Kidney epithelial cell (primary cell): ENCODE data around the gene PSMB3. TPM values are rescaled to one million over a fixed set of nuclear protein-coding genes. Genes with fewer than 3 reads are reported as not detected.

ENCODE experiments used
- DNase-seq: peaks from one replicate; pipeline ENCODE4 v3.0.0-alpha.2; 2010; ENCODE audit warnings: low read depth
- H3K27me3 ChIP-seq: 2 replicates; pipeline ENCODE4 v1.6.0; 2011; ENCODE audit warnings: low read length; ENCODE audit not compliant: control insufficient read depth, insufficient read depth
- H3K36me3 ChIP-seq: 2 replicates; pipeline ENCODE4 v1.5.1; 2011; ENCODE audit warnings: low read length; ENCODE audit not compliant: control insufficient read depth, insufficient read depth
- H3K4me3 ChIP-seq: 2 replicates; pipeline ENCODE4 v1.5.1; 2011; ENCODE audit warnings: low read depth, mild to moderate bottlenecking, control low read depth, low read length
- total RNA-seq: library from RNA; depleted of rRNA; stranded (reverse); fragments of >200 nt; gene quantifications from 2 replicates; pipeline ENCODE4 v1.2.3, GENCODE V29; 2015
- TF ChIP-seq, protein P1 (sequence below): IDR thresholded peaks from 2 replicates; pipeline ENCODE4 v1.5.1; 2011; ENCODE audit warnings: mild to moderate bottlenecking, moderate library complexity, low read length, control low read depth, inconsistent platforms; ENCODE audit not compliant: insufficient read depth, poor library complexity, severe bottlenecking

PSMB3 gene
- total RNA-seq, 1 donor from 2014 or later = 166 TPM

DNA sequence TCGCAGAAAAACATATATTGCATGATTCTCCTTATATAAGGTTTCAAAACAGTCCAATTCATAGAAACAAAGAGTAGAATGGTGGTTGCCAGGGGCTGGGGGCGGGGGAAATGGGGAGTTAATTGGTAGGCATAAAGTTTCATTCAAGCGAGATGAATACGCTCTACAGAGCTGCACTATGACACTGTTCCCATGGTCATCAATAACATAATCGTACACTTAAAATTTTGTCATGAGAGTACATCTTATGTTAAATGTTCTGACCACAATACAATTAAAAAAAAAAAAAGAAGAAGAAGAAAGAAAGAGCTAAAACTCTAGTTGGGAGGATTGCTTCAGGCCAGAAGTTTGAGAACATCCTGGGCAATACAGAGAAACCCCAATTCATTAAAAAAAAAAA is 41.7 kb downstream of the PSMB3 start:
- H3K27me3 ChIP-seq = no peaks in the 10 kb centered on the region
- H3K36me3 ChIP-seq = no peaks in the 10 kb centered on the region
- TF ChIP-seq, protein P1, sequence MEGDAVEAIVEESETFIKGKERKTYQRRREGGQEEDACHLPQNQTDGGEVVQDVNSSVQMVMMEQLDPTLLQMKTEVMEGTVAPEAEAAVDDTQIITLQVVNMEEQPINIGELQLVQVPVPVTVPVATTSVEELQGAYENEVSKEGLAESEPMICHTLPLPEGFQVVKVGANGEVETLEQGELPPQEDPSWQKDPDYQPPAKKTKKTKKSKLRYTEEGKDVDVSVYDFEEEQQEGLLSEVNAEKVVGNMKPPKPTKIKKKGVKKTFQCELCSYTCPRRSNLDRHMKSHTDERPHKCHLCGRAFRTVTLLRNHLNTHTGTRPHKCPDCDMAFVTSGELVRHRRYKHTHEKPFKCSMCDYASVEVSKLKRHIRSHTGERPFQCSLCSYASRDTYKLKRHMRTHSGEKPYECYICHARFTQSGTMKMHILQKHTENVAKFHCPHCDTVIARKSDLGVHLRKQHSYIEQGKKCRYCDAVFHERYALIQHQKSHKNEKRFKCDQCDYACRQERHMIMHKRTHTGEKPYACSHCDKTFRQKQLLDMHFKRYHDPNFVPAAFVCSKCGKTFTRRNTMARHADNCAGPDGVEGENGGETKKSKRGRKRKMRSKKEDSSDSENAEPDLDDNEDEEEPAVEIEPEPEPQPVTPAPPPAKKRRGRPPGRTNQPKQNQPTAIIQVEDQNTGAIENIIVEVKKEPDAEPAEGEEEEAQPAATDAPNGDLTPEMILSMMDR = no peak
- no peak overlapping the region for H3K4me3 ChIP-seq
- no peak for DNase-seq

DNA sequence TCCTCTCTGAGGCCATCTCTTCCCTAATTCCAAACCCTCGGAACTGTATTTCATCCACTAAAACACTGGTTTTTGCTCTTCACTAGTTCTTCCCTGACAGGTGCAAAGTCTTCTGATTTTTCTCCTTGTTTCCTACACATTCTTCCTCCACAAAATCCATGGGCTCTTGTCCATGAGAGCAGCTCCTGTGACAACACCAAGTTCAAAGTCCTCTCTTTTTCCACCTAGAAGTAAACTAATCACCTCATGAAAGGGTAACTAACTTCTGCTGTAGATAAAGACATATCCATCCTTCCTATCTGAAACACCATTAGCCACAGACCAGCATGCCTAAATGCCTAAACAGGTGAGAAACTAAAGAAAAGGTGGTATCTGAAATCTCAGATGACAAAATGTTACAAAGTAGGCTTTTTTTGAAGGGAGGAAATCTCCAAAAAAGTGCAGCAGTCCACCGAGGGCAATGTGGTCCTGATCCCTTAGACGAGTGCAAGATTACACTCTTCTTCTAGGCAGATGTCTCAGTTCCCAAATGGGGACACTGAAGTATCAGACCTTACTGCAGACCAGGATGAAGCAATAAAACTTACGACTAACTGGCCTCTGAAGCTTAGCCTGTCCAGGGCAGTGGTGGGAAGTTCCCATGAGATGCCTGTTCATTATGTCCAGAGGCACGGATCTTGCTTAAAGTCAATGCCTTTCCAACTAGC is 44.1 kb downstream of the PSMB3 start:
- H3K4me3 ChIP-seq = no peak overlapping the region

DNA sequence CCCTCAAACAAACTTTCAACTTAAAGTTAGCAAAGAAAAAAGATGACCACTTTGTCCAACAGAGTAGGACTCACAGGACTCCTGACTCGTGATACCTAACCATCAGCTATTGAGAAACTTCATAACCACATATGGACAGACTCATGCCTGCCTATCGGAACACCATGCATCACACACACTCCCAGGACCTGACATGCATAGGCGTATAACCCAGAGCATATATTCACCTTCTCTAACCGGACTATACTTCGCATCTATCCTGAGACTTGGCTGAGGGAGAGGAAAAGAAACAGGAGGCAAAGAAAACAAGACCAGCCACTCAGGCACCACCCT is 44.6 kb downstream of the PSMB3 start:
- Histone ChIP-seq H3K27me3 (no peaks in the 10 kb centered on the region), H3K36me3 (no peaks in the 10 kb centered on the region), H3K4me3 (no peak overlapping the region)
- TF ChIP-seq, protein P1 = no peak
- no peak for DNase-seq

More for the DNA sequence above, 44.1 kb downstream of the PSMB3 start:
- H3K27me3 ChIP-seq = no peaks in the 10 kb centered on the region
- no peak for DNase-seq
- TF ChIP-seq, protein P1 = no peak
- H3K36me3 ChIP-seq = no peaks in the 10 kb centered on the region

DNA sequence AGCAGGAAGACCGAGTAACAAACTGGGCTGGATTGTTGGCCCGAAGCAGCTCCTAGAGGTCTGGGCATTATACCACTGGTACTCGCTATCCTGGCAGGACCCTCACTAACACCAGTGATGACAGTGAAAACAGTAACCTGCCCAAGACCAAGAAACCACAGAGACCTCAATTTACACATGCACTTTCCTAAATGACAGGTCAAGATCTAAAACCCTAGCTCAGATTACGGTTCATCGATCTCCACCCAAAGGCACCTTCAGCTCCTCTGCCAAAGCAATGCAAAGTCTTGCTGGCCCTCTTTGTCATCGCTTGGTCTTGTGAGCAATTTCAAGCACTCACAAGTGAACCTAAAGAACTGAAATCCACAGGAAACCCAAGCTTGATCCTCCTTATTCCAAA is 45.3 kb downstream of the PSMB3 start:
- Histone ChIP-seq H3K36me3 (no peaks in the 10 kb centered on the region), H3K4me3 (no peak overlapping the region), H3K27me3 (no peaks in the 10 kb centered on the region)
- TF ChIP-seq, protein P1 = no peak
- no peak for DNase-seq

DNA sequence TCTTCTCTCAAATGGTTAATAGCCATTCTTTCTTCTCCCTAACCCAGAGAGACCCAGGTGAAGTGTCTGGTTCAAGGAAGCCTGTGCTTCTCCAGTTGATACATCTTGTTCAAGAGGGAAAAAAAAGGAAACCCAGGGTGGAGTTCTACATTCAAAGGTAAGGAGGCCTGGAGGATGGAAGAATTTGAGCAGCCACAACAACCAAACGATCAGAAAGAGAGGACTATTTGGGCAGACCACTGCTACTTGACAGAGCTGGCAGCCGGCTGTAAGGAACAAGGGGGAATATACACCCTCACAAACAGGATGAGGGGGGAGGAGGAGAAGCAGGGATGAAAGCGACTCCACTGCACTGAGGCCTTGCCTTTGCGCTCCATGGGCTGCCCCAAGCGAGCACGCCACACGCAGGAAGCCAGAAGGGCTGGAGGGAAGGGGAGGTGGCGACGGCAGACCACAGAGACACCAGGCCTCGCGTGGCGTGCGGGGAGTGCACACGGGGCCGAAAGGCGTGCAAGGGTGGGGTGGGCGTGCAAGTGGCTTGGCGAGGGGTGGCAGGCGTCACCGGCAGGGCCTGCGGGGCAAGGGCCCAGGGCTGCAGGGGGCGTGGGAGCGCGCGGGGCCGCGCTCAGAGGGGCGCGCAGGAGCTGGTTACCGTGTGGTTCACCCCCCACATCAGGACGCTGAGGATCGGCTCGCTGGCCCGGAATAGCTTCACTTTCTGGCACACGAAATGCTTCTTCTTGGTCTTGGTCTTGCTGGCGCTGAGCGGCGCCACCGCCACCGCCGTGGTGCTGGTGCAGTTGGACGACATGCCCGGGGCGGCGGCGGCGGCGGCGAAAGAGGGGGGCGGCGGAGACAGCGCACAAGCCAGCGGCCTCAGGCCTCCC is 46.3 kb downstream of the PSMB3 start:
- no peak for DNase-seq
- peak overlapping the region; percentile 96 for H3K4me3 ChIP-seq
- TF ChIP-seq, protein P1 = no peak
- no peaks in the 10 kb centered on the region for H3K36me3 ChIP-seq
- no peaks in the 10 kb centered on the region for H3K27me3 ChIP-seq
